Tibial nerve (tissue), 4 donors: ENCODE results near the gene YTHDF1. TPM values are rescaled to one million over a fixed set of nuclear protein-coding genes. Genes with fewer than 3 reads are reported as not detected.
"Not testable (repeated sequence)": the region's sequence is repeated elsewhere in the genome, so short reads cannot be mapped to it uniquely, and the experiment has no call there.

Experiments used
- DNase-seq, 2 donors: peaks; one replicate each; pipeline ENCODE4 v3.0.0-alpha.2; 2019; ENCODE audit warnings: low spot score in 2 of 2
- H3K27ac ChIP-seq, 4 donors: fragments of 200-600 bp; sonication (generic) in 3 of 4; one replicate each; pipeline ENCODE4 v1.5.1; 2017 to 2019; ENCODE audit warnings: mild to moderate bottlenecking in 1 of 4
- H3K27me3 ChIP-seq, 2 donors: fragments of 200-600 bp; sonication (generic) in 1 of 2; one replicate each; pipeline versions ENCODE4 v1.5.1 to v1.6.0; 2017 to 2019
- H3K36me3 ChIP-seq, 3 donors: fragments of 200-600 bp; sonication (generic); one replicate each; pipeline ENCODE4 v1.5.1; 2018 to 2019
- H3K4me1 ChIP-seq, 4 donors: fragments of 200-600 bp; sonication (generic) in 3 of 4; one replicate each; pipeline ENCODE4 v1.5.1; 2017 to 2019
- H3K4me3 ChIP-seq, 4 donors: fragments of 200-600 bp; sonication (generic) in 3 of 4; one replicate each; pipeline ENCODE4 v1.5.1; 2017 to 2019; ENCODE audit warnings: mild to moderate bottlenecking in 1 of 4, moderate library complexity in 1 of 4
- H3K9me3 ChIP-seq, 4 donors: fragments of 200-600 bp; sonication (generic) in 3 of 4; one replicate each; pipeline ENCODE4 v1.5.1; 2017 to 2019
- EP300 ChIP-seq, 2 donors: sonication (generic); formaldehyde crosslinking; IDR thresholded peaks; one replicate each; pipeline ENCODE4 v1.6.1; 2017; ENCODE audit warnings: antibody characterized with exemption in 2 of 2, mild to moderate bottlenecking in 1 of 2
- POLR2A ChIP-seq, 2 donors: fragments of 450-650 bp; IDR thresholded peaks; one replicate each; pipeline ENCODE4 v1.6.1; 2017; ENCODE audit warnings: antibody characterized with exemption in 2 of 2, mild to moderate bottlenecking in 2 of 2, moderate library complexity in 2 of 2
- WGBS, 2 donors: methylation state at CpG; one replicate each; pipeline ENCODE4 v1.1.5; 2018; 5-methylcytosine and 5-hydroxymethylcytosine counted together
- total RNA-seq, 4 donors: library from RNA; depleted of rRNA; stranded (reverse); fragments of >200 nt; gene quantifications; one replicate each; pipeline ENCODE4 v1.1.0, GENCODE V29; 2016
- TF ChIP-seq, protein P1 (sequence below), 5 experiments: fragments of 200-600 bp in 3 of 5; fragments of 450-650 bp in 2 of 5; sonication (generic) in 3 of 5; IDR thresholded peaks; one replicate each; pipeline ENCODE4 v1.5.1; 2016 to 2019; ENCODE audit warnings: antibody characterized with exemption in 5 of 5, mild to moderate bottlenecking in 3 of 5, moderate library complexity in 2 of 5

YTHDF1 gene
- total RNA-seq, 4 donors from 2014 or later = 20.7 to 25.5 (median 23.3) TPM

- H3K27me3 ChIP-seq = peaks cover 0 to 4% of the 10 kb centered on the region in 2 donors
Observed at GRCh38 chr20:63223121-63223825, 7.3 kb upstream of the YTHDF1 start.

GRCh38 chr20:63222541-63222940, 6.6 kb upstream of the YTHDF1 start:
- WGBS, 2 donors = 60 to 78% methylated on average over 3 to 7 of the region's 7 CpGs
- H3K27ac ChIP-seq = no peak overlapping the region
- no peaks in the 10 kb centered on the region for H3K9me3 ChIP-seq
- no peak overlapping the region for H3K4me3 ChIP-seq
- TF ChIP-seq, protein P1, sequence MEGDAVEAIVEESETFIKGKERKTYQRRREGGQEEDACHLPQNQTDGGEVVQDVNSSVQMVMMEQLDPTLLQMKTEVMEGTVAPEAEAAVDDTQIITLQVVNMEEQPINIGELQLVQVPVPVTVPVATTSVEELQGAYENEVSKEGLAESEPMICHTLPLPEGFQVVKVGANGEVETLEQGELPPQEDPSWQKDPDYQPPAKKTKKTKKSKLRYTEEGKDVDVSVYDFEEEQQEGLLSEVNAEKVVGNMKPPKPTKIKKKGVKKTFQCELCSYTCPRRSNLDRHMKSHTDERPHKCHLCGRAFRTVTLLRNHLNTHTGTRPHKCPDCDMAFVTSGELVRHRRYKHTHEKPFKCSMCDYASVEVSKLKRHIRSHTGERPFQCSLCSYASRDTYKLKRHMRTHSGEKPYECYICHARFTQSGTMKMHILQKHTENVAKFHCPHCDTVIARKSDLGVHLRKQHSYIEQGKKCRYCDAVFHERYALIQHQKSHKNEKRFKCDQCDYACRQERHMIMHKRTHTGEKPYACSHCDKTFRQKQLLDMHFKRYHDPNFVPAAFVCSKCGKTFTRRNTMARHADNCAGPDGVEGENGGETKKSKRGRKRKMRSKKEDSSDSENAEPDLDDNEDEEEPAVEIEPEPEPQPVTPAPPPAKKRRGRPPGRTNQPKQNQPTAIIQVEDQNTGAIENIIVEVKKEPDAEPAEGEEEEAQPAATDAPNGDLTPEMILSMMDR (IDR thresholded peaks at IDR 0.05) = no peak
- TF ChIP-seq POLR2A (IDR thresholded peaks at IDR 0.05) = no peak
- H3K4me1 ChIP-seq = peaks cover 0 to 5% (median 0%) of the 10 kb centered on the region in 4 donors
- no peaks in the 10 kb centered on the region for H3K36me3 ChIP-seq
- peaks cover 0 to 4% of the 10 kb centered on the region in 2 donors for H3K27me3 ChIP-seq
- no peak for DNase-seq

More at GRCh38 chr20:63223121-63223825, 7.3 kb upstream of the YTHDF1 start:
- no peaks in the 10 kb centered on the region for H3K9me3 ChIP-seq
- H3K4me1 ChIP-seq = peaks cover 0 to 5% (median 0%) of the 10 kb centered on the region in 4 donors
- no peaks in the 10 kb centered on the region for H3K36me3 ChIP-seq
- peak in 1 of 2 donors; percentile 59 for DNase-seq
- TF ChIP-seq POLR2A (IDR thresholded peaks at IDR 0.05) = no peak
- TF ChIP-seq, protein P1 (IDR thresholded peaks at IDR 0.05) = peak; percentile 65 to 71 (median 65)
- WGBS, 2 donors = 51 to 69% methylated on average over 12 of the region's 12 CpGs
- no peak overlapping the region for H3K27ac ChIP-seq
- no peak overlapping the region for H3K4me3 ChIP-seq

DNA sequence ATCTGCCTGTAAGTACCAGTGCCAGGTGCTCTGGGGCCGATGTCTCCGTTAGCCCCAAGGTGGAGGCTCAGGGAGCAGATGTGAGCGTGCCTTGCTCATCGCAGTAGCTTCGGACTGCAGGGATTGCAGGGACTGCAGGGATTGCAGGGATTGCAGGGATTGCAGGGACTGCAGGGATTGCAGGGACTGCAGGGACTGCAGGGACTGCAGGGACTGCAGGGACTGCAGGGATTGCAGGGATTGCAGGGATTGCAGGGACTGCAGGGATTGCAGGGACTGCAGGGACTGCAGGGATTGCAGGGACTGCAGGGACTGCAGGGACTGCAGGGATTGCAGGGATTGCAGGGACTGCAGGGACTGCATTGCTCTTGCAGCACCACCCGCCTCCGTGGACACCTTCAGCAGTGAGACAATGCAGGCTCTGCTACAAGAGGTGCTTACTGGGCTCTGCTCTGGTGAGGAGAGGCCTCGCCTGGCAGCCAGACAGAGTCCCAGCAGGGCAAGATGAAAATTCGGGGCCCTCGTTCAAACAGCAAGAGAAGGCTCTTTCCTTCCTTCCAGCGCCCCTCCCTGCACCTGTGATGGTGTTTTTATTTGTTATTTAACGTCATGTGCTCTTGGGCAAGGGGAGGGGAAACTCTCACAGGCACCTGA, 5.6 kb upstream of the YTHDF1 start:
- not testable (repeated sequence) for H3K27ac ChIP-seq, H3K27me3 ChIP-seq, H3K9me3 ChIP-seq, H3K4me3 ChIP-seq, H3K36me3 ChIP-seq, DNase-seq
- peaks cover 0 to 11% (median 4%) of the 10 kb centered on the region in 4 donors for H3K4me1 ChIP-seq
- WGBS, 2 donors = 73 to 74% methylated on average over 9 to 12 of the region's 12 CpGs

DNA sequence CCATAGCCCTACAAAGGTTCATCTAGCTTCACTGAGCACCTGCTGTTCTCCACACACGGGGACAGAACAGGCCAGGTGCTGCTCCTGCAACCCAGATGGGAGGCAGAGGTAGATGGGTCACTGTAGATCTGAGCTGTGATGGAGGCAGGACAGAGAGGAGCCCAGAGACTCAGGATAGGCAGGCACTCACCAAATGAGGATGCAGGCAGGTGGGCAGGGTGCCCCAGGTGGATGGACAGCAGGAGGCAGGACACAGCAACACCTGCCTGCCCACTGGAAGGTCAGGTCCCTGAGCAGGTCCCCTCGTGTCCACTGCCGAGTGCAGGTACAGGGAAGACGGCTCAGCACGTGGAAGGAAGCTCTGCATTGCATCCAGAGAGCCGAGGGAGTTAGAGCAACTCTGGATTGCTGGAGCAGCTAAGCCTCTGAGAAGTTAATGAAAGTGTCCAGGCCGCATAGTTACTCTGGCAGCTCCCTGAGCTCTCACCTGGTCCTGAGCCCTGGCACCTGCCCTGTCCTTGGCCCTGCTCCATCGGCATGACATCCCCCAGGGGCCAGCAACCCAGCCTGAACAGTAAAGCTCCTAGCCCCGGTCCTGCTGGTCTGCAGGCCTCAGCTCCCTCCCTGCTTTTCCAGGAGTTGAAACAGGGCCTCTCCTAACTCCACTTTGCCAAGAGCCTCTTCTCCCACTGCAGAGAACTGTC, 4.9 kb upstream of the YTHDF1 start:
- Histone ChIP-seq H3K27me3 (peaks cover 0 to 4% of the 10 kb centered on the region in 2 donors), H3K4me3 (no peak overlapping the region), H3K4me1 (peaks cover 0 to 11% (median 6%) of the 10 kb centered on the region in 4 donors), H3K27ac (no peak overlapping the region), H3K9me3 (no peaks in the 10 kb centered on the region), H3K36me3 (no peaks in the 10 kb centered on the region)
- TF ChIP-seq, protein P1 (IDR thresholded peaks at IDR 0.05) = no peak
- WGBS, 2 donors = 66 to 76% methylated on average over 8 to 9 of the region's 9 CpGs
- no peak for DNase-seq

DNA sequence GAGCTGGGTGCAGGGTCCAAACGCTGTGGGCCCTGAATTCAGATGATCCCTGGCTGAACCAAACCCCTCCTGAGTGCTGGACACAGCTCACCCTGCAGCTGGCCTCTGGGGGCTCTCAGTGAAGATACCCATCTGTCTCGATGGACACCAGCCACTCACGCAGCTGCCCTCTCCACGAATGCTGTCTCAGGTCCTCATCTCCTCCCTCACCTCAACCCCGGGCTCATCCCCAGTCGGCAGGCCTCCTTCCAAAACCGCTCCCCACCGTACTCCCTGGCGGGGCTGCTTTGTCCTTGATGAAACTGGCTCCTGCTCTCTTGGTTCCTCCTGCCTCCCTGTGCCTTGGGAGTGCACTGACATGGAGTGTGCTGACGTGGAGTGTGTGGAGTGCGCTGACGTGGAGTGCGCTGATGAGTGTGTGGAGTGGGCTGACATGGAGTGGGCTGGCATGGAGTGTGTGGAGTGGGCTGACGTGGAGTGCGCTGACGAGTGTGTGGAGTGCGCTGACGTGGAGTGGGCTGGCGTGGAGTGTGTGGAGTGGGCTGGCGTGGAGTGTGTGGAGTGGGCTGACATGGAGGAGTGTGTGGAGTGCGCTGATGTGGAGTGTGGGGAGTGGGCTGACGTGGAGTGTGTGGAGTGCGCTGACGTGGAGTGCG, 4.1 kb upstream of the YTHDF1 start:
- 78 to 79% methylated on average over 25 of the region's 25 CpGs for WGBS, 2 donors
- H3K9me3 ChIP-seq = no peaks in the 10 kb centered on the region
- TF ChIP-seq, protein P1 (IDR thresholded peaks at IDR 0.05) = no peak
- TF ChIP-seq EP300 (IDR thresholded peaks at IDR 0.05) = no peak
- TF ChIP-seq POLR2A (IDR thresholded peaks at IDR 0.05) = no peak
- H3K4me1 ChIP-seq = peaks cover 0 to 13% (median 8%) of the 10 kb centered on the region in 4 donors
- H3K36me3 ChIP-seq = no peaks in the 10 kb centered on the region
- no peak for DNase-seq
- no peak overlapping the region for H3K27ac ChIP-seq
- no peak overlapping the region for H3K4me3 ChIP-seq
- peaks cover 0 to 4% of the 10 kb centered on the region in 2 donors for H3K27me3 ChIP-seq
